Dedifferentiated amniotic fluid mesenchymal stem cell (primary cell): Measurements from ENCODE around the gene CXCR6.
"Not testable (repeated sequence)": the region's sequence is repeated elsewhere in the genome, so short reads cannot be mapped to it uniquely, and the experiment has no call there.

Experiments used
- DNase-seq: peaks from one replicate; pipeline ENCODE4 v3.0.0-alpha.2; 2016; ENCODE audit errors: extremely low spot score

CXCR6 gene

DNA sequence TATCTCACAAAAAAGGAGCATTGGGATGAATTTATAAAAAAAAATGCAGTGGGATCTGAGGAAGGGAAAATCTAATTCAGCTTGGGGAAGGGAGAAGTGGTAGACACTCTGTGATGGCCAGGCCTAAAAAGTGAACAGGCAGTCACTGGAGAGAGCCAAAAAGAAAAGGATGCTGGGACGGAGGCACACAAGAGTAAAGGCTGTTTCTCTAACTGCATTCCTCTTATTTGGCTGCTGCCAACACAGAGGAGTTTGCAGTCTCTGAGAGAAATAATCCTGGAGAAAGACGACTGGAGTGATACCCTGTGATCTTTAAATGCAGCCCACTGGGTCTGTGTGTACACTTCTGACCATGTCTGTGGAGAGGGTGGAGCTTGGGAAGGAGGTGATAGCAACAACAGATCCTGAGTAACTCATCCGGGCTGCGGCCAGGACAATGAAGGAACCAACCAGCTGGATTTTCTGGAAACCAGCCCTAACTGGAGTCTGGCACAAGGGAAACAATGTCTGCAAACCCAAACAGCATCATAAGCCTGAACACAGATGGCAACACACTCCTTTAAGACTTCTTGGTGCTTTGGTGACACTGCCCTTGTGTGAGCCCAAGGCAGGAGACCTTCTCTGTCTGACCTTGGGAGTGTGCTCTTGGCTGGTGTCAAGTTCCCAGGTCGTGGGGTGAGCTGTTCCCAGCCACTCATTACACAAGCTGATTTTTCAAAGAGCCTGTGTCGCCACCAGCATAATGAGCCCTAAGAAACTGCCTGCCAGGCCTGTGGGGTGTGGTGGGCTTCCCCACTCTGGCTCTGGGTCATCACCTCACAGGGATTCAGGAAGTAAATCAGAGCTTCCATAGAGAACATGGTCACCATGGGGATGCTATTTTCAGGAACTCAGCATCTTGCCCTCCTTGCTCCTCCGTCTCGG is 44.4 kb downstream of the CXCR6 start:
- no peak for DNase-seq

DNA sequence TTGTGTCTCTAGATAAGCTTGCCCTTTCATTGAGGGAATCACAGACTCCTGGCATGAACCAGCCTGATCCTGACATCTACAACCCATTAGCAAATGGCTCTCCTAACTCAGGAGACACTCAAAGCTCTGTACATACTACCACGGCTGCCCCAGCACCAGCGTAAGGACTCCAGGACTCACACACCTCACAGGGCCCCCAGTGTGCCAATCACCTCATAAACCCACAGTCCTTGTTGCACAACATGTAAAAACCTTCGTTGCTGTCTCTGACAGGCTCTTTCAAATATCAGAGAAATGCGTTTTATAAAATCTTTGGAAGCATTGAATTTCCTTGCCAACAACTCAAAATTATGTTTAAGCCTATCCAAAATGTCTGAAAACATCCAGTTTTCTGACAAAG is 45.1 kb downstream of the CXCR6 start:
- DNase-seq, result no peak

DNA sequence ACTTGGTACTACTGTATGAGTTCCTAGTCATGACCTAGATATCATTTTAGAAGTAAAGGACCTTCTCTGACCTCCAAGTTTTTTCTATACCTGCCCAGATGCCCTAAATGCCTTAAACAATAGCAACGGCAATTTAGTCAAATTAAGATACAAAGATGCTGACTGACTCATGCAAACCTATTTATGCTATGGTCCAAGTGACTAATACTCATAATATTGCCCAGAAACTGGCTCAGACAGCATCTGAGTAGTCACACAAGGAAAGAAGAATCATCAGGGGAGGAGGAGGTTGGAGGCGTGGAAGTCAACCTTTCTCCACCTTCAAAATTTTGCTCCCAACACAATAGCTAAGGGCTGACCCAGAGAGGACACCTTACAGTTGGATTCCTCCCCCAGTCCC is 45.5 kb downstream of the CXCR6 start:
- DNase-seq, result peak; percentile 73

DNA sequence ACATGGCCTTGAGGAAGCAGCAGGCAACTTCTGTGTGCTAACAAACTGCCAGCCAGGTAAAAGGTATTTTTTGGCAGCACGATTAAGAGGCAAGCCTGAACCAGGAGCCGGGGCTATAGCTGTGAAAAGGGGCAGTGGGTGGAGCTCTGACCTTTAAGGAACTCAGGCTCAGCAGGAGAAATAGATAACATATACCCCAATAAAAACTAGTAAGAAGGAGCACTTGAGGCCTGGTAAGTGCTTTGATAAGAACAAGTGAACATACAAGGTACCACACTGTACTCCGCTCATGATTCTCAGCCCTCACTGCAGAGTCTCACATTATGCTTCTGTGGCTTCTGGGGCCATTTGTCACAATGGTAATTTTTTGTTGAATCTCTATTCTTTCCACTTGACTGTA is 46.9 kb downstream of the CXCR6 start:
- no peak for DNase-seq

DNA sequence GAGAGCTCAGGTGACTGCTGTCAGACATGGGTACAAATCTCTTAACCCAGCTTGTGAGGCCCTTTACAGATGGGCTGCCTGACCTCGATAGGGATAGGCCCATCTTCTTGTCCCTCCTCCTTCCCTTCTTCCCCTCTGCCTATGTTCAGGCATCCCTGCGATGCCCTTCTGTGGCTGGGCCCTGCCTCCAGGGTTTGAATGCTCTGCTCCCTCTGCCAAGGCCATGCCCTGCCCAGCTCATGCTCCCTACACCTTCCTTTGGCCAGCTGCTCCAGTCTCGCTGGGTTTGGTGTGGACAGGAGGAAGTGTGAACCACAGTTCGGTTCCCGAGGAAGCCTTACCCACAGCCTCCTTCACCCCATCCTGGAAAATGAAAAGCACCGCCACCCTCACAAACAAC is 48.1 kb downstream of the CXCR6 start:
- no peak for DNase-seq

DNA sequence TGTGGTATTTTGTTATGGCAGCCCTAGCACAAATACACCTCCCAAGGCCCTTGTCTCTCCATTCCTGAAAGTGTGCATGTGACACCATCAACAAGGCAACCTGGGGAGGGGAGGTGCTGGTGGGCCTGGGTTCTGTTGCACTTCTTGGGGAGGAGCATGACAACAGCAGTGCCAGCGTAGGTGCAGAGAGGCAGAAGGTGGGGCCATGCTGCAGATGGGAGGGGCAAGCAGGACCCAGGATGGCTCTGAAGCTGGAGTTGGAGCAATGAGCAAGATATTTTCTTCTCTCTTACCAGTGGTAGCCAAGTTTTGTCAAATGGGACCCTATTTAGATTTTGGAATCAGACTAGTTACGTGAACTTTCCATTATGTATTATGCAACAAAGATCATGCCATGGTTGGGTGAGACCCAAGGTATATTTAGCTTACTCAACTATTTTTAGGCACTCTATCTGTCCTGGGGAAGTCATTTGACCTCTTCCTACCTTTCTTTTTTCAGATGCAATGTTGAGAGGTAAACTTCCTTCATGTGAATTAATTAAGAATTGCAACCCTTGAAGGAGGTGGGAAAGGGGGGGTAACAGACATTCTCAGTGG is 49.0 kb downstream of the CXCR6 start:
- DNase-seq, result no peak

DNA sequence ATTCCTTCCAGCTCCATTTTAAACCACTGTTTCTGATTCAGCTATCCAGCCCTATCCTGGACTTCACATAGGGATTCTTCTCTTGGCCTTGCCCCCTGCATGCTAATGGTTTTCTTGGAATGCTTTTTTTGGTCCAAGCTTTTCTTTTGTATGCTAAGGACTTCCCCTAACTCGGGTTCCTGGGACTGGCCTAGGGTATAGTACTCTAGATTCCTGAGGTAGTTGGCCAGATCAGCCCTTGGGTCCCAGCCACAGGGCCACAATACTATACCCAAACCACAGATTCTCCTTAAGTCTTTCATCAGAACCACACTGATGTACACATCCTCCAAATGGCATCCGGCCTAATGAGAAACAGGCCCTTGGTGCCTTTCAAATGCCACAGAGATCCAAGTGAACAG is 49.6 kb downstream of the CXCR6 start:
- DNase-seq, result no peak

DNA sequence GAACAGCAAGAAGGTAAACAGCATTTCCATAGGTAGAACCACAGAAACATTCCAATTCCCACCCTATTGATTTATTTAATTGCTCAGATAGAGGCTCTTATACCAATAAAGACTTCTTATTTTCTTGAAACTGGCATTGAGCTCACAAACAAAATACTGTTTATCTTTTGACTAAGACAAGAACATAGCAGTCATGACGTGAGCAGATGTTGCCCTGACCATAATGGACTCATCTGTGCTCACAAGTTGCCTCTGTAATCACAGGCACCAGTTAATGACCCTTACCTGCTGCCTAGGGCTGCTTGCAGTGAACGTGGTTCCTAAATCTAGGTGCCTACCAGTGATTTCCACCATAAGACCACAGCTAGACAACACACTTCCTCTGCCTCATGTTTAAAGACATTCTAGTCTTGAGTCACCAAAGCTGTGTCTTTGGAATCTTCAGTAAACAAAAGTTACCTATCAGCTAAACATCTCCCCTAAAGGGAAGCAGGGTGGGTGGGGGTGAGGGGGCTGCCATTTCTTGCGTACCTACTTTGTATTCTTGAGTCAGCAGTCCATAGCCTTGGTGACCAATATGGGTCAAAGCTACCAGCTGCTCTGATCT is 50.3 kb downstream of the CXCR6 start:
- DNase-seq, result no peak

DNA sequence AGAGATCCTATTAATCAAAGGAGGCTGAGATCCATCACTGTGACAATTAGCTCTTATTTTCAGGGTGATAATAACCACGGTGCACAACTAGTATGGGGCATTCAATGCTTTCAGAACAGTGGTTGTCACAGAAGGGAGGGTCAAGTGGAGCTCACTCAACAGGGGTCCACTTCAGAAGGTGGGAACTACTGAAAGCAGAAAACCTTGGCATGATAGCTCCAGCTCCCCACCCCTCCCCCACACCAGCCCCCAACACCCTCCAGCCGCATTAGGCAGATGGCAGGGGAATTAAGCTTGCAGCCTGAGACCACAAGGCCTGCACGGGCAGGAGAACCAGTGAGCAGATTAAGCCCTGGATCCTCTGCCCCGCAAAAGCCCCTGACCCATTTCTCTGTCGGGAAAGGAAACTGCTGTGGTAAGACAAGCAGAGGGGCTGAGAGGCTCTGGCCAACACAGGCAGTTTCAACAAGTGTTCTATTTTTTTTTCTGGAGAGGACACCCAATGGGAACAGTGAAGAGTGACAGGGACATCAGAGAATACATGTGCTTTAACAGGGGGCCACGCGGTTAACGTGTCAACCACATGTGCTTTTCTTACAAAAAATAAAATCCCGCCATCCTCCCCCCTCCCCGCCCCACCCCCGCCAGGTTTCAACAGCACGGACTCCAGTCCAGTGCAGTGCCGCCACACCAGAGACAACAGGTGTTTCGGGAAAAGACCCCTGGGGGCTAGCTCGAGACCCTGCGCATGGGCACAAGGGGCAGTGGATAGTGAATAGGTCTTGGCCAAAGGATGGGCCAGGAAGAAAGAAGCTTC is 51.4 kb downstream of the CXCR6 start:
- DNase-seq, result no peak

DNA sequence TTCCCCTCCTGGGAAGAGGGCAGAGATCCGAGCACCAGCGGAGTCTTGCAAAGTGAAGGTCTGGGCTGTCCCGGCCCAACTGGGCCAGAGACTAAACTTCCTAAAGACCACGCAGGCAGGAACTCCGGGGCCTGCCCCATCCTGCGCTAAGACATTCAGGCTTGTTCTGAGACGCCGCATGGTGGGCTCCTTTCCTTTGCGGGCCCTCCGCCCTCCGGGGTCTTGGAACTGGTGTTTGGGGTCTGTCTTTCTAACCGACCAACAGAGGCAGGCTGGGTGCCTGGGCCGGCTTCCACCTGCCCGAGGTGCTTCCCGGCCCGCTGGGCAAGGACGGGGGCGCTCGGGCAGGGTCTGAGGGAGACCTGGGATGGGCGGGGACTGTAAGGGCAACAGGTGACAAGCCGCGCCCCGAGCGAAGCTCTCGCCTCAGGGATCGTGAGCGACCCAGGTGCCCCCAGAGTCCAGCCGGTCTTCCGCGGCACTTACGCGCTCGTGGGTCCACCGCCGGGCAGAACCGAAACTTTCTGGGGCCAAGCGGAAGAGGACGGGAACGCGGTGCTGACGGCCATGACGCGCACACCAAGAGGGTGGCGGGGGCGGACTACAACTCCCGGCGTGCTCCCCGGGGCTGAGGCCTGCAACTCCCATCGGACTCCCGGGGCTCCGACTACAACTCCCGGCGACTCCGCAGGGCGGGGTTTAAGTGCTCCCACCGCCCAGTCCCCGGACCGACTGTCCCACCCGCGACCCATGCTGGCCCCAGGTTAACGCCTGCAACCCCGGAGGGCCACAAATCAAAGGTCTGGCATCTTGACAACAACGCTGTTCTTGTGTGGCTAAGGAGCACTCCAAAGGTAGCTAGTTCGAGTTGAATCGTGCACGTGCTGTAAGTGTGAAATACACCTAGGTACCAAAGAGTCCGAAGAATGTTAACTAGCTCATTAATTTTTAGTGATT is 52.2 kb downstream of the CXCR6 start, which contains the start of gene FYCO1:
Gene FYCO1, minus strand, starts transcription at position 589 of the 957 bp plus-strand sequence. CDS start 10,914 bp downstream, outside the sequence.
- DNase-seq, result peak; percentile 88

DNA sequence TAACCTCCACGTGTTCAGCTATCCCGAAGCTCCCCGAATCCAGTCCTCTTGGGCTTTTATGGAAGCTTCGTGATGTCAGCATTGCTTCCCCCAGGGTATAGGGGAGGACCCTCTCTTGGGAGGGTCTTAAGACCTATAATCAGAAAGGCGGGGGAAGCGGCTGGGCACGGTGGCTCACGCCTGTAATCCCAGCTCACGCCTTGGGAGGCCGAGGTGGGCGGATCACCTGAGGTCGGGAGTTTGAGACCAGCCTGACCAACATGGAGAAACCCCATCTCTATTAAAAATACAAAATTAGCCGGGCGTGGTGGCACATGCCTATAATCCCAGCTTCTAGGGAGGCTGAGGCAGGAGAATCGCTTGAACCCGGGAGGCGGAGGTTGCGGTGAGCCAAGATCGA is 54.2 kb downstream of the CXCR6 start:
- DNase-seq, result not testable (repeated sequence)

DNA sequence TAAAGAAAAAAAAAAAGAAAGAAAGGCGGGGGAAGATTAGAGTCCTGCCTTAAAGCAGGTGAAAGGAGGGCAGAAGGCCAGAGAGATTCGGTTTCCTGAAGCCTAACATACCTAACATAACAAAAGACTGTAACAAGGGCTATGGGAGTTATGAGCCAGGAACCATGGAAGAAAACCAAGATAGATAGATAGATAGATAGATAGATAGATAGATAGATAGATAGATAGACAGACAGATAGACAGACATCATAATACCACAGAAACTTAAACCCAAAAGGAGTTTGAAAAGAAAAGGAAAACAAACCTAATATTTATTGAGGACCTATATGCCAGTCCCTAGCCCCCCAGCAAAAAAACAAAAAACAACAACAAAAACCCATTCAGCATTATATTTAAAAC is 54.7 kb downstream of the CXCR6 start:
- DNase-seq, result no peak
